ENCODE results near the gene TEX22. TPM values are rescaled to one million over a fixed set of nuclear protein-coding genes. Genes with fewer than 3 reads are reported as not detected.

TEX22 gene
- total and polyA plus RNA-seq, 2 experiments from 2014 or later, result 0.21 TPM

GRCh38 chr14:105415481-105416428 lies 17.4 kb downstream of the TEX22 start (continued):
- no peak for TF ChIP-seq POLR2AphosphoS5 (IDR thresholded peaks at IDR 0.05; ENCODE audit: low read depth)
- no peak for TF ChIP-seq EZH2phosphoT487 (IDR thresholded peaks at IDR 0.05; ENCODE audit: unreplicated experiment)
- no peak for TF ChIP-seq NANOG (IDR thresholded peaks at IDR 0.05; ENCODE audit: borderline replicate concordance)
- TF ChIP-seq ZNF462 (CRISPR knock-in tag; IDR thresholded peaks at IDR 0.05), result no peak
- TF ChIP-seq ZNF114 (CRISPR knock-in tag; IDR thresholded peaks at IDR 0.05), result no peak

GRCh38 chr14:105416671-105417070 lies 18.3 kb downstream of the TEX22 start:
- Histone ChIP-seq H3K27ac (ENCODE audit: low read depth) (no peak overlapping the region), H4K20me1 (replicated peaks; ENCODE audit: insufficient read depth) (no peaks in the 10 kb centered on the region; the same call in 1 of the 2 replicates), H3K36me3 (ENCODE audit: insufficient read depth) (no peaks in the 10 kb centered on the region), H3K27me3 (ENCODE audit: insufficient read depth) (peaks cover 29% of the 10 kb centered on the region), H3K4me1 (ENCODE audit: insufficient read depth) (peaks cover 23% of the 10 kb centered on the region; the same call in 1 of the 2 replicates), H3K4me2 (no peak overlapping the region), H3K79me2 (replicated peaks; ENCODE audit: insufficient read depth) (peaks cover 19% of the 10 kb centered on the region), H3K4me3 (no peak overlapping the region), H3F3A (replicated peaks; ENCODE audit: low read depth) (peaks cover 12% of the 10 kb centered on the region; the same call in 1 of the 2 replicates), H2AFZ (no peak overlapping the region), H3K9me2 (ENCODE audit: insufficient read depth) (no peaks in the 10 kb centered on the region)
- ATAC-seq (no peak), DNase-seq (ENCODE audit: low spot score) (no peak)
- H3K4me3 Mint-ChIP-seq, result no peak overlapping the region
- H3K36me3 Mint-ChIP-seq (ENCODE audit: low read depth), result peaks cover 7% of the 10 kb centered on the region; the same call in 2 of the 3 replicates
- no peak overlapping the region for H3K27ac Mint-ChIP-seq
- peaks cover 41% of the 10 kb centered on the region for H3K27me3 Mint-ChIP-seq (ENCODE audit: insufficient read depth, low read depth, poor library complexity)
- H3K9me3 Mint-ChIP-seq, result 0 out of 3 replicates have a peak, but pooled peaks cover 2% of the 10 kb centered on the region
- peaks cover 10% of the 10 kb centered on the region for H3K4me1 Mint-ChIP-seq
- no peak for TF ChIP-seq CREB1 (CRISPR knock-in tag; IDR thresholded peaks at IDR 0.05; ENCODE audit: low read depth)
- TF ChIP-seq ETS1 (IDR thresholded peaks at IDR 0.05), result no peak
- TF ChIP-seq ZNF462 (CRISPR knock-in tag; IDR thresholded peaks at IDR 0.05), result no peak
- no peak for TF ChIP-seq EZH2phosphoT487 (IDR thresholded peaks at IDR 0.05; ENCODE audit: unreplicated experiment)
